GM21737 (cell line): ENCODE results near the gene RAB5IF.
A peak's percentile ranks its signal among the peaks of the same experiment; 100 is the strongest.
"Not testable (repeated sequence)": the region's sequence is repeated elsewhere in the genome, so short reads cannot be mapped to it uniquely, and the experiment has no call there.

Experiments used
- ATAC-seq: cut with Tn5 transposase; IDR thresholded peaks from one replicate; pipeline ENCODE4 v1.9.1; 2021; ENCODE audit warnings: mild to moderate bottlenecking, moderate library complexity; ENCODE audit not compliant: unreplicated experiment

The RAB5IF gene

GRCh38 chr20:36605399-36606157, at the start of gene RAB5IF:
Gene RAB5IF, plus strand, starts transcription at chr20:36605779. Its CDS starts 173 bp downstream, at chr20:36605952.
- peak; percentile 77 for ATAC-seq

GRCh38 chr20:36562724-36563123, 42.9 kb upstream of the RAB5IF start:
- no peak for ATAC-seq

GRCh38 chr20:36563374-36563773, 42.2 kb upstream of the RAB5IF start:
- ATAC-seq = no peak

GRCh38 chr20:36564078-36564725, 41.4 kb upstream of the RAB5IF start:
- ATAC-seq = not testable (repeated sequence)

GRCh38 chr20:36564726-36565121, 40.9 kb upstream of the RAB5IF start:
- not testable (repeated sequence) for ATAC-seq

- no peak for ATAC-seq
Measured at GRCh38 chr20:36565520-36565919, 40.1 kb upstream of the RAB5IF start.

GRCh38 chr20:36569847-36570429, 35.6 kb upstream of the RAB5IF start:
- no peak for ATAC-seq

- ATAC-seq = no peak
Measured at GRCh38 chr20:36571564-36572504, 33.7 kb upstream of the RAB5IF start.

GRCh38 chr20:36572701-36573102, 32.9 kb upstream of the RAB5IF start:
- peak; percentile 14 for ATAC-seq

GRCh38 chr20:36573103-36573797, 32.3 kb upstream of the RAB5IF start, which contains the start of gene TGIF2:
Gene TGIF2, plus strand, starts transcription at chr20:36573597. Its CDS starts 5,178 bp downstream, at chr20:36578775.
- peak; percentile 57 for ATAC-seq

GRCh38 chr20:36573798-36574365, 31.7 kb upstream of the RAB5IF start:
- no peak for ATAC-seq

- no peak for ATAC-seq
Measured at GRCh38 chr20:36574366-36575135, 31.0 kb upstream of the RAB5IF start.

- no peak for ATAC-seq
Measured at GRCh38 chr20:36576081-36576445, 29.5 kb upstream of the RAB5IF start.

- ATAC-seq = no peak
Measured at GRCh38 chr20:36578356-36579041, 27.1 kb upstream of the RAB5IF start.

GRCh38 chr20:36579996-36580545, 25.5 kb upstream of the RAB5IF start:
- ATAC-seq = no peak

- no peak for ATAC-seq
Measured at GRCh38 chr20:36582322-36582721, 23.3 kb upstream of the RAB5IF start.

GRCh38 chr20:36582821-36583220, 22.8 kb upstream of the RAB5IF start:
- ATAC-seq = no peak

- ATAC-seq = no peak
Measured at GRCh38 chr20:36584018-36584481, 21.5 kb upstream of the RAB5IF start.
